BJ (cell line): ENCODE measurements around the gene SYNC. TPM values are rescaled to one million over a fixed set of nuclear protein-coding genes. Genes with fewer than 3 reads are reported as not detected.

Experiments
- CTCF ChIA-PET: fragments of 350-600 bp; formaldehyde crosslinking; extraction: SDS; loops from one replicate; lab custom pipeline; 2021; ENCODE audit warnings: antibody characterized with exemption, inconsistent platforms; lab: Yijun Ruan, JAX
- POLR2A ChIA-PET: fragments of 300-600 bp; sonication (Branson Sonifier 250); formaldehyde crosslinking; extraction: SDS; loops from one replicate; lab custom pipeline; 2021; ENCODE audit warnings: antibody characterized with exemption; lab: Charles Lee
- DNase-seq: peaks from one replicate; pipeline ENCODE4 v3.0.0-alpha.2; 2011; ENCODE audit warnings: low read depth
- H3K27me3 ChIP-seq: 2 replicates; pipeline ENCODE4 v1.6.0; 2011; ENCODE audit warnings: low read length; ENCODE audit not compliant: control insufficient read depth, insufficient read depth
- H3K36me3 ChIP-seq: 2 replicates; pipeline ENCODE4 v1.5.1; 2011; ENCODE audit warnings: low read length; ENCODE audit not compliant: control insufficient read depth, insufficient read depth
- H3K4me3 ChIP-seq: 2 replicates; pipeline ENCODE4 v1.5.1; 2011; ENCODE audit warnings: low read depth, mild to moderate bottlenecking, control low read depth, low read length
- polyA plus RNA-seq: library from polyadenylated mRNA; depleted of rRNA; stranded (reverse); fragments of >200 nt; gene quantifications from 2 replicates; pipeline ENCODE4 v1.2.3, GENCODE V29; 2011
- TF ChIP-seq, protein P1 (sequence below): IDR thresholded peaks from 2 replicates; pipeline ENCODE4 v1.5.1; 2011; ENCODE audit warnings: low read depth, mild to moderate bottlenecking, control low read depth, inconsistent platforms, low read length, moderate library complexity; ENCODE audit not compliant: insufficient read depth

The SYNC gene
- polyA plus RNA-seq, 1 experiment: 57.3 TPM

DNA sequence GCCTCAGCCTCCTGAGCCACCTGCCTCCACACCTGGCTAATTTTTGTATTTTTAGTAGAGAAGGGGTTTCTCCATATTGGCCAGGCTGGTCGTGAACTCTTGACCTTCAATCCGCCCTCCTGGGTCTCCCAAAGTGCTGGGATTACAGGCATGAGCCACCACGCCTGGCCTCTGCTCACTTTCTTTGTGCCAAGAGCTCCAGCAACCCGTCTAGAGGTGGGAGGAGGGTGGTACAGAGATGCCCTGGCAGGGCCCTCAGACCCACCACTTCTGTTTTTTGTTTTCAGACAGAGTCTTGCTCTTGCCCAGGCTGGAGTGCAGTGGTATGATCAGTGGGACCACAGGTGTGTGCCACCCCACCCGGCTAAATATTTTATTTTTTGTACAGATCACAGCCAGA is 6.9 kb upstream of the SYNC start:
- no peaks in the 10 kb centered on the region for H3K27me3 ChIP-seq
- TF ChIP-seq, protein P1, sequence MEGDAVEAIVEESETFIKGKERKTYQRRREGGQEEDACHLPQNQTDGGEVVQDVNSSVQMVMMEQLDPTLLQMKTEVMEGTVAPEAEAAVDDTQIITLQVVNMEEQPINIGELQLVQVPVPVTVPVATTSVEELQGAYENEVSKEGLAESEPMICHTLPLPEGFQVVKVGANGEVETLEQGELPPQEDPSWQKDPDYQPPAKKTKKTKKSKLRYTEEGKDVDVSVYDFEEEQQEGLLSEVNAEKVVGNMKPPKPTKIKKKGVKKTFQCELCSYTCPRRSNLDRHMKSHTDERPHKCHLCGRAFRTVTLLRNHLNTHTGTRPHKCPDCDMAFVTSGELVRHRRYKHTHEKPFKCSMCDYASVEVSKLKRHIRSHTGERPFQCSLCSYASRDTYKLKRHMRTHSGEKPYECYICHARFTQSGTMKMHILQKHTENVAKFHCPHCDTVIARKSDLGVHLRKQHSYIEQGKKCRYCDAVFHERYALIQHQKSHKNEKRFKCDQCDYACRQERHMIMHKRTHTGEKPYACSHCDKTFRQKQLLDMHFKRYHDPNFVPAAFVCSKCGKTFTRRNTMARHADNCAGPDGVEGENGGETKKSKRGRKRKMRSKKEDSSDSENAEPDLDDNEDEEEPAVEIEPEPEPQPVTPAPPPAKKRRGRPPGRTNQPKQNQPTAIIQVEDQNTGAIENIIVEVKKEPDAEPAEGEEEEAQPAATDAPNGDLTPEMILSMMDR: no peak
- POLR2A ChIA-PET: interaction anchor here (0.6 kb wide), 1 partner anchor 157 kb away, joined by 5 read pairs; no protein-coding TSS in a partner anchor

DNA sequence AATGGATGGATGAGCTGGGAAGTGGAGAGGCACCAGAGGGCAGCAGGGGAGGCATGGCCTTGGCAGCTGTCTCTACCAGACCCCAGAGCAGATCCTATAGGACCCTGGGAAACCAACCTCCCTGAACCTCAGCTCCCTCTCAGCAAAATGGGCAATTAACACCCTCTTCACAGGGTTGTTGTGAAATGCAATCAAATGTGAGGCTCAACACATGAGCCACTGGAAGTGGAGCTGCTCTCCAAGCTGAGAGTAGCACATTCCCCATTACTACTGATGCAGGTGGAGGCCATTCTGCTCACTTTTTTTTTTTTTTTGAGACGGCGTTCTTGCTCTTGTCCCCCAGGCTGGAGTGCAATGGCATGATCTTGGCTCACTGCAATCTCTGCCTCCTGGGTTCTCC is 6.5 kb upstream of the SYNC start:
- CTCF ChIA-PET: interaction anchor here (0.6 to 1.0 kb wide), 3 partner anchors 46 to 589 kb away, joined by 3 read pairs; no protein-coding TSS in a partner anchor
- Histone ChIP-seq H3K27me3 (no peaks in the 10 kb centered on the region), H3K4me3 (no peak overlapping the region), H3K36me3 (no peaks in the 10 kb centered on the region)
- no peak for DNase-seq
- TF ChIP-seq, protein P1: no peak
- POLR2A ChIA-PET: interaction anchor here (0.6 kb wide), 1 partner anchor 158 kb away, joined by 5 read pairs; no protein-coding TSS in a partner anchor

More for the DNA sequence above, 6.9 kb upstream of the SYNC start:
- Histone ChIP-seq H3K4me3 (no peak overlapping the region), H3K36me3 (no peaks in the 10 kb centered on the region)
- CTCF ChIA-PET: interaction anchor here (0.6 to 1.5 kb wide), 4 partner anchors 62 to 590 kb away, joined by 3 to 5 read pairs (median 4); no protein-coding TSS in a partner anchor
- DNase-seq: no peak

DNA sequence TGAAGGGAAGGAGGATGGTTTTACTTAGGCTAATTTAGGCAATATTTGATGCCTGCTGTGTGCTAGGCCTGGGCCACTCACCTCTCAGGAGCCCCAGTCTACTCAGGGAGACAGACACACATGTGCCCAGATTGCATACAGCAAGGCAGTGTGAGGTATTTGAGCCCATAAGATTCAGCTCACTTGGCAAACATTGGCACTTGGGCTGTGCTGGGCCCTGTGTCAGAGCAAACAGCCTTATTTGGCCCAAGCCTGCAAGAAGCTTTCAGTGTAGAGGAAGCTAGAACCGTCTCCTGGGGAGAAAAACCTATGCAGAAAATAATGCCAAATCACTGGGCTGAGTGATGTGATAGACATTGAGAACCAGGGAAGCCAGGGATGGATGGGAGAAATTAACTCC is 3.9 kb upstream of the SYNC start:
- H3K27me3 ChIP-seq: no peaks in the 10 kb centered on the region
- DNase-seq: no peak
- H3K36me3 ChIP-seq: no peaks in the 10 kb centered on the region
- no peak overlapping the region for H3K4me3 ChIP-seq
- ChIA-PET POLR2A (no interaction called here), CTCF (interaction anchor here (0.9 to 6.6 kb wide), 7 partner anchors 11 to 166 kb away, joined by 3 to 44 read pairs (median 6); no protein-coding TSS in a partner anchor)
- TF ChIP-seq, protein P1: no peak

DNA sequence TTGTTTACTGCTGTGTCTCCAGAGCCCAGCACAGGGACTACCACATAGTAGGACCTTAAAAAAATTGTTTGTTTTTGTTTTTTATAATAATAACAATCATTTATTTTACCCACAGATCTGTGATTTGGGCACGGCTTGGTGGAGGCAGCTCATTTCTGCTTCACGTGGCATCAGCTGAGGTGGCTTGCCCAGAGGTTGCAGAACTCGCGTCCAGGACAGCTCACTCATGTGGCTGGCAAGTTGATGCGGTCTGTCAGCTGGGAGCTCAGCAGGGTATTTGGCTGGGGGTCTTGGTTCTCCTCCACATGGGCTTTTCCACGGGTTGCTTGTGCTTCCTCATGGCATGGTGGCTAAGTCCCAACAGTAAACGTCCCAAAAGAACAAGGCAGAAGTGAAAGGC is 2.9 kb upstream of the SYNC start:
- Histone ChIP-seq H3K4me3 (no peak overlapping the region), H3K27me3 (no peaks in the 10 kb centered on the region), H3K36me3 (no peaks in the 10 kb centered on the region)
- DNase-seq: no peak
- ChIA-PET POLR2A (interaction anchor here (0.6 kb wide), 1 partner anchor 110 kb away, joined by 11 read pairs; no protein-coding TSS in a partner anchor), CTCF (interaction anchor here (0.6 to 6.6 kb wide), 8 partner anchors 10 to 464 kb away, joined by 3 to 44 read pairs (median 6); no protein-coding TSS in a partner anchor)
- TF ChIP-seq, protein P1: no peak

DNA sequence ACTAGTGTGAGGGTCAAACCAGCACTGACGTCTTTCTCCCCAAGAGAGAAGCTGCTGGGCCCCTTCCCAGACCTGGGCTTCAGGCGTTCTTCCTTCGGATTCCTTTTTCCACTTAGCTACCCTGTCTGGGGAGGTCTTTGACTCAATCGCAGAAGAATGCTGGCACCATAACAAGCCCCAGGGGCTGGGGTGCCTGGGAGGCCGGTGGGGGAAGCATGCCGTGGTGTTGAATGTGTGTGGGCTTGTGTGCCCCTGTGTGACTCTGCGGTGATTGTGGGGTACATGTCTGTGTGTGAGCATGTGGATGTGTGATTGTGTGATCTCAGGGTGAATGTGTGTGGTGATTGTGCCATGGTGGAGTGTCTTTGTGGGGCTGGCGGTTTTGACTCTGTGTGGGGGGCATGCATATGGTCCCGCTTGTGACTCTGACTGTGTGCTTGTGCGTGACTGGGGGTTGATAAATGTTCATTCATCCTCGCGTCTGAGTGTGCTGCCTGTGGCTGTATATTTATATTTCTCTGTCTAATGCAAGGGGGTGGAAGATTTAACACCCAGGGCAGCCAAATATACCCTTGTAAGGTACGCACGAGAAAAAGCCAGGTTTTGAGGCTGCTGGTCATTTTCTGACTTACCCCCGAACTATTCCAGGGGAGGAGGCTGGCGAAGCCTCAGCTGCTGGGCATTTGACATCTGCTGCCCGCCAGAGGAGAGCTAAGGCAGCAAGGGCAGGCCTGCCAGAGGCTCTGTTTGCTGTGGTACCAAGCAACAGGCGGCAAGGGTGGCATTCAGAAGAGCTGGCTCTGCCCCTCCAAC is 1.1 kb upstream of the SYNC start:
- ChIA-PET POLR2A (interaction anchor here (0.7 to 1.9 kb wide), 4 partner anchors 16 to 53 kb away, joined by 3 to 14 read pairs (median 4); partner anchors contain the start of gene RBBP4), CTCF (interaction anchor here (0.9 to 6.6 kb wide), 7 partner anchors 9 to 174 kb away, joined by 3 to 44 read pairs (median 4); no protein-coding TSS in a partner anchor)
- peak overlapping the region; percentile 76 for H3K4me3 ChIP-seq
- TF ChIP-seq, protein P1: no peak
- no peaks in the 10 kb centered on the region for H3K36me3 ChIP-seq
- H3K27me3 ChIP-seq: no peaks in the 10 kb centered on the region
- DNase-seq: peak; percentile 93
